HepG2 (cell line): ENCODE data around the gene FBXW2. TPM values are rescaled to one million over a fixed set of nuclear protein-coding genes. Genes with fewer than 3 reads are reported as not detected.

Source experiments
- ATAC-seq: fragments of 200-7000 bp; cut with Tn5 transposase; 3 replicates; pipeline ENCODE4 v1.9.1; 2020; ENCODE audit warnings: mild to moderate bottlenecking, moderate library complexity
- BruUV-seq: library from RNA; stranded (reverse); fragments of 400-500 nt; replicated peaks from 2 replicates; lab custom pipeline; 2021; lab: Mats Ljungman, UMichigan
- CTCF ChIA-PET: fragments of 300-600 bp; formaldehyde crosslinking; extraction: SDS; loops from one replicate; lab custom pipeline; 2021; ENCODE audit warnings: low total read pairs, inconsistent platforms, low intra/inter-chr PET ratio; lab: Yijun Ruan, JAX
- POLR2A ChIA-PET: fragments of 350-600 bp; sonication (Branson Sonifier 250); formaldehyde crosslinking; loops from one replicate; lab custom pipeline; 2020; ENCODE audit warnings: antibody characterized with exemption, inconsistent platforms; lab: Yijun Ruan, JAX
- DNase-seq: peaks from one replicate; pipeline ENCODE4 v3.0.0-alpha.2; 2015; ENCODE audit warnings: low spot score
- FAIRE-seq: peaks from 3 replicates; lab custom pipeline; 2011; peaks lifted over from hg19 to GRCh38; lab: Jason Lieb, UNC
- H2AFZ ChIP-seq: one replicate; pipeline ENCODE4 v1.6.1; 2011; ENCODE audit warnings: low read length, inconsistent platforms
- H3K27ac ChIP-seq: fragments of 300-600 bp; 3 replicates; pipeline ENCODE4 v1.8.0; 2011; ENCODE audit warnings: mixed run types, mild to moderate bottlenecking, mixed read lengths, low read length, inconsistent platforms; ENCODE audit not compliant: insufficient read depth; ENCODE audit errors: extremely low read length
- H3K27me3 ChIP-seq, 2 experiments: fragments of 200-600 bp in 1 of 2; 2 replicates in 1 of 2; 3 replicates in 1 of 2; pipeline versions ENCODE4 v1.6.0 to v1.8.0; 2011; ENCODE audit warnings: low read length in 2 of 2, mild to moderate bottlenecking in 2 of 2, moderate library complexity in 2 of 2, inconsistent platforms in 1 of 2; ENCODE audit not compliant: insufficient read depth in 2 of 2, control insufficient read depth in 1 of 2
- H3K36me3 ChIP-seq, 2 experiments: fragments of 200-600 bp in 1 of 2; replicated peaks in 1 of 2; 2 replicates in 1 of 2; 3 replicates in 1 of 2; pipeline versions ENCODE4 v1.5.1 to v1.8.0; 2011; ENCODE audit warnings: low read length in 2 of 2, inconsistent platforms in 1 of 2; ENCODE audit not compliant: insufficient read depth in 2 of 2, control insufficient read depth in 1 of 2
- H3K4me1 ChIP-seq: 2 replicates; pipeline ENCODE4 v1.5.1; 2012; ENCODE audit warnings: low read length, inconsistent platforms; ENCODE audit not compliant: insufficient read depth
- H3K4me2 ChIP-seq: 2 replicates; pipeline ENCODE4 v1.6.0; 2011; ENCODE audit warnings: low read depth, low read length, inconsistent platforms
- H3K4me3 ChIP-seq, 3 experiments: fragments of 200-600 bp in 1 of 3; sonication (generic), shearing (Covaris generic) in 1 of 3; replicated peaks in 1 of 3; 2 replicates each; pipeline ENCODE4 v1.5.1; 2011 to 2016; ENCODE audit warnings: low read length in 3 of 3, inconsistent platforms in 2 of 3, low read depth in 2 of 3, mild to moderate bottlenecking in 2 of 3, control low read depth in 1 of 3, mixed read lengths in 1 of 3; ENCODE audit not compliant: insufficient read depth in 1 of 3
- H3K79me2 ChIP-seq: one replicate; pipeline ENCODE4 v1.6.1; 2011; ENCODE audit warnings: low read length, inconsistent platforms; ENCODE audit not compliant: insufficient read depth
- H3K9ac ChIP-seq: 2 replicates; pipeline ENCODE4 v1.6.0; 2011; ENCODE audit warnings: mild to moderate bottlenecking, low read depth, low read length, inconsistent platforms; ENCODE audit not compliant: insufficient read depth
- H3K9me3 ChIP-seq: 2 replicates; pipeline ENCODE4 v1.5.1; 2012; ENCODE audit warnings: mild to moderate bottlenecking, low read length
- H4K20me1 ChIP-seq: 2 replicates; pipeline ENCODE4 v1.6.0; 2011; ENCODE audit warnings: inconsistent platforms, mild to moderate bottlenecking, low read length, moderate library complexity; ENCODE audit not compliant: insufficient read depth
- CTCF ChIP-seq: sonication (generic); formaldehyde crosslinking; IDR thresholded peaks from 2 replicates; pipeline ENCODE4 v1.5.0; 2020; ENCODE audit warnings: mild to moderate bottlenecking, missing genetic modification reagents, moderate library complexity
- MYNN ChIP-seq: sonication (generic); formaldehyde crosslinking; IDR thresholded peaks from 2 replicates; pipeline ENCODE4 v1.4.0; 2020; ENCODE audit warnings: mild to moderate bottlenecking, low read depth, missing genetic modification reagents
- RORA ChIP-seq: sonication (generic); formaldehyde crosslinking; IDR thresholded peaks from 2 replicates; pipeline ENCODE4 v1.5.0; 2020; ENCODE audit warnings: mild to moderate bottlenecking, missing genetic modification reagents, moderate library complexity
- SETDB1 ChIP-seq: sonication (generic); formaldehyde crosslinking; IDR thresholded peaks from 2 replicates; pipeline ENCODE4 v1.5.1; 2020; ENCODE audit warnings: missing genetic modification reagents, mild to moderate bottlenecking, borderline replicate concordance
- SUZ12 ChIP-seq: fragments of 150-350 bp; IDR thresholded peaks from 2 replicates; pipeline ENCODE4 v1.6.1; 2014; ENCODE audit warnings: low read depth, low read length
- TERF1 ChIP-seq: sonication (generic); formaldehyde crosslinking; IDR thresholded peaks from 2 replicates; pipeline ENCODE4 v1.8.0; 2022; ENCODE audit warnings: mild to moderate bottlenecking, missing genetic modification reagents, moderate library complexity
- ZBTB2 ChIP-seq: sonication (generic); formaldehyde crosslinking; IDR thresholded peaks from 2 replicates; pipeline ENCODE4 v1.8.0; 2022; ENCODE audit warnings: low read depth, missing genetic modification reagents
- ZBTB34 ChIP-seq: sonication (generic); formaldehyde crosslinking; IDR thresholded peaks from 2 replicates; pipeline ENCODE4 v1.8.0; 2022; ENCODE audit warnings: mild to moderate bottlenecking, missing genetic modification reagents
- ZFP41 ChIP-seq: sonication (generic); formaldehyde crosslinking; IDR thresholded peaks from 2 replicates; pipeline ENCODE4 v1.4.0; 2020; ENCODE audit warnings: mild to moderate bottlenecking, missing genetic modification reagents, borderline replicate concordance
- ZNF264 ChIP-seq: sonication (generic); formaldehyde crosslinking; IDR thresholded peaks from 2 replicates; pipeline ENCODE4 v1.4.0; 2020; ENCODE audit warnings: missing genetic modification reagents
- ZNF276 ChIP-seq: sonication (generic); formaldehyde crosslinking; IDR thresholded peaks from 2 replicates; pipeline ENCODE4 v1.4.0; 2020; ENCODE audit warnings: mild to moderate bottlenecking, low read depth, missing genetic modification reagents
- ZNF512B ChIP-seq: sonication (generic); formaldehyde crosslinking; IDR thresholded peaks from 2 replicates; pipeline ENCODE4 v1.5.1; 2020; ENCODE audit warnings: missing genetic modification reagents, mild to moderate bottlenecking, borderline replicate concordance
- ZNF761 ChIP-seq: sonication (generic); formaldehyde crosslinking; conservative IDR thresholded peaks from 2 replicates; pipeline ENCODE4 v1.4.0; 2020; ENCODE audit warnings: mild to moderate bottlenecking, missing genetic modification reagents
- ZSCAN30 ChIP-seq: sonication (generic); formaldehyde crosslinking; IDR thresholded peaks from 2 replicates; pipeline ENCODE4 v1.5.0; 2020; ENCODE audit warnings: mild to moderate bottlenecking, missing genetic modification reagents
- WGBS: methylation state at CpG from one replicate; pipeline ENCODE4 v1.1.6; 2017; ENCODE audit warnings: low lambda C conversion rate; 5-methylcytosine and 5-hydroxymethylcytosine counted together
- in situ Hi-C: cut with HindIII; loops from 2 replicates; pipeline ENCODE4 v1.10.0; 2017; ENCODE audit warnings: low pct_unique_long_range_greater_than_20kb; ENCODE audit not compliant: extremely low pct_ligation_motif_present
- intact Hi-C: fragments of 100-400 bp; cut with micrococcal nuclease; formaldehyde crosslinking; loops from one replicate; pipeline ENCODE4 v1.10.0; 2022; ENCODE audit not compliant: unreplicated experiment
- polyA plus RNA-seq, 8 experiments: library from polyadenylated mRNA; depleted of rRNA in 3 of 8; stranded (reverse) in 7 of 8; unstranded in 1 of 8; fragments of >200 nt; fragmentation: Illumina TruSeq in 4 of 8; extraction: Trizol in 4 of 8; gene quantifications; 2 replicates each; pipeline versions ENCODE4 v1.2.1 to v1.2.3, GENCODE V29; 2011 to 2016; ENCODE audit warnings: low read depth in 4 of 8, missing spikeins in 1 of 8, mixed read lengths in 1 of 8; ENCODE audit not compliant: insufficient read depth in 1 of 8
- total RNA-seq, 5 experiments: library from RNA; depleted of rRNA; stranded (reverse); fragments of >200 nt; fragmentation: Illumina TruSeq; extraction: Trizol; gene quantifications; 2 replicates each; pipeline ENCODE4 v1.2.3, GENCODE V29; 2016; ENCODE audit warnings: low read depth in 1 of 5

Gene FBXW2
- total and polyA plus RNA-seq, 2 of the 13 experiments (the other 11 are each of a cell fraction or from before 2014, with no cell fraction given), result 35.4 to 43.1 TPM

GRCh38 chr9:120764476-120764875, 28.7 kb downstream of the FBXW2 start:
- H4K20me1 ChIP-seq, result no peaks in the 10 kb centered on the region
- no peak overlapping the region for H2AFZ ChIP-seq
- DNase-seq (no peak), ATAC-seq (no peak), FAIRE-seq (no peak)
- WGBS, result 98% methylated on average over 9 of the region's 11 CpGs
- H3K4me2 ChIP-seq, result no peak overlapping the region
- H3K27me3 ChIP-seq, result no peaks in the 10 kb centered on the region
- in situ Hi-C loops (no loop called here), intact Hi-C loops (no loop called here)
- no peak overlapping the region for H3K9ac ChIP-seq
- no peaks in the 10 kb centered on the region for H3K9me3 ChIP-seq
- no peaks in the 10 kb centered on the region for H3K79me2 ChIP-seq
- peaks cover 16 to 44% of the 10 kb centered on the region in 2 experiments for H3K36me3 ChIP-seq
- no peak overlapping the region for H3K4me3 ChIP-seq
- ChIA-PET CTCF (no interaction called here), POLR2A (interaction anchor here (1.8 to 5.2 kb wide), 2 partner anchors 29 kb away, joined by 6 to 52 read pairs; partner anchors contain the start of gene FBXW2)
- H3K4me1 ChIP-seq, result peaks cover 37% of the 10 kb centered on the region
- BruUV-seq, result no TSS peak
- no peak overlapping the region for H3K27ac ChIP-seq
- TF ChIP-seq ZBTB2 (CRISPR knock-in tag), result no peak
- no peak for TF ChIP-seq ZNF276 (CRISPR knock-in tag)
- no peak for TF ChIP-seq ZBTB34 (CRISPR knock-in tag)
- TF ChIP-seq SUZ12, result no peak
- TF ChIP-seq ZNF761, result no peak
- no peak for TF ChIP-seq CTCF
- TF ChIP-seq RORA (CRISPR knock-in tag), result no peak
- no peak for TF ChIP-seq ZNF512B (CRISPR knock-in tag)
- TF ChIP-seq ZNF264 (CRISPR knock-in tag), result no peak
- no peak for TF ChIP-seq ZSCAN30
- TF ChIP-seq ZFP41, result no peak
- TF ChIP-seq MYNN (CRISPR knock-in tag), result no peak
- TF ChIP-seq TERF1 (CRISPR knock-in tag), result no peak
- TF ChIP-seq SETDB1 (CRISPR knock-in tag), result no peak
